ENCODE data around the gene ABCA1.

Gene ABCA1

GRCh38 chr9:104746285-104746684 is 181.7 kb downstream of the ABCA1 start:
- Histone ChIP-seq H3K27ac (no peak overlapping the region), H3K4me3 (no peak overlapping the region)

GRCh38 chr9:104745852-104746251 is 182.1 kb downstream of the ABCA1 start:
- H3K27ac ChIP-seq, result no peak overlapping the region
- H3K4me3 ChIP-seq, result no peak overlapping the region

GRCh38 chr9:104743376-104743985 is 184.5 kb downstream of the ABCA1 start:
- no peak overlapping the region for H3K4me3 ChIP-seq
- no peak overlapping the region for H3K27ac ChIP-seq

- H3K27ac ChIP-seq, result no peak overlapping the region
These were observed 187.3 kb downstream of the ABCA1 start for GRCh38 chr9:104740621-104741020.

GRCh38 chr9:104738452-104738851 is 189.5 kb downstream of the ABCA1 start:
- H3K4me3 ChIP-seq, result no peak overlapping the region

More at GRCh38 chr9:104740621-104741020, 187.3 kb downstream of the ABCA1 start:
- no peak overlapping the region for H3K4me3 ChIP-seq

More at GRCh38 chr9:104738452-104738851, 189.5 kb downstream of the ABCA1 start:
- no peak overlapping the region for H3K27ac ChIP-seq

Measured in skin epidermis (tissue), 12 donors.